ENCODE results near the gene SLC13A4. TPM values are rescaled to one million over a fixed set of nuclear protein-coding genes. Genes with fewer than 3 reads are reported as not detected.

SLC13A4 gene
- total and polyA plus RNA-seq, 2 donors (not counting 1 experiment from before 2014, with no cell fraction given): 0.32 to 0.50 TPM

DNA sequence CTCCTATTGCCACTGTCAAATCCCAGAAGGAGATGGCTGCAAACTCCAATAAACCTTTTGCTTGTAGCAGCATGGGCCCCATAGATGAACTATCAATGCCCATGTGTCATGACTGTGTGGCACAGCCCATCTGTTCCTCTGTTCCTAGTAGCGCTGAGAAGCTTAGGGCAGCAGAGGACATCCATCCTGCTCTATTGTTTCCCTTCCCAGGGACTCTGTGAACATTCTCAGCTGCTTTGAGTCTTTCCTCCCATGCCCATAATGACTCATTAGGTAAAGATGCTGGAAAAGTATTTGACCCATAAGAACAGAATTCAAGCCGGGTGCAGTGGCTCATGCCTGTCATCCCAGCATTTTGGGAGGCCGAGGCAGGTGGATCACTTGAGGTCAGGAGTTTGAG, 37.4 kb downstream of the SLC13A4 start:
- no peak overlapping the region for H2AFZ ChIP-seq (ENCODE audit: low read length)
- no peak overlapping the region for H3K9ac ChIP-seq (ENCODE audit: insufficient read depth, low read length)
- H3K9me3 ChIP-seq (ENCODE audit: control insufficient read depth, insufficient read depth, low read depth, low read length): no peaks in the 10 kb centered on the region
- H3K4me1 ChIP-seq (ENCODE audit: control insufficient read depth, extremely low read depth, insufficient read depth, low read length): peaks cover 4% of the 10 kb centered on the region
- H3K4me2 ChIP-seq (ENCODE audit: extremely low read depth, insufficient read depth, low read length): no peak overlapping the region
- no peak for TF ChIP-seq EZH2 (IDR thresholded peaks at IDR 0.05; ENCODE audit: low read length, missing control alignments)
- no peaks in the 10 kb centered on the region for H4K20me1 ChIP-seq (ENCODE audit: control insufficient read depth, extremely low read depth, insufficient read depth, low read length)
- peak; percentile 25 to 88 for DNase-seq (ENCODE audit: low read depth in 2 of 2)
- H3K4me3 ChIP-seq (replicated peaks in 1 of 4; ENCODE audit: control extremely low read depth in 1 of 4, insufficient read depth in 1 of 4, low read depth in 3 of 4, low read length in 4 of 4): no peak overlapping the region
- no peak overlapping the region for H3K27ac ChIP-seq (ENCODE audit: insufficient read depth, low read length)
- H3K36me3 ChIP-seq (ENCODE audit: control insufficient read depth, insufficient read depth, low read length): peaks cover 1% of the 10 kb centered on the region
- no peaks in the 10 kb centered on the region for H3K79me2 ChIP-seq (ENCODE audit: control insufficient read depth, insufficient read depth, low read length)
- H3K27me3 ChIP-seq (ENCODE audit: control insufficient read depth, insufficient read depth, low read length): no peaks in the 10 kb centered on the region

DNA sequence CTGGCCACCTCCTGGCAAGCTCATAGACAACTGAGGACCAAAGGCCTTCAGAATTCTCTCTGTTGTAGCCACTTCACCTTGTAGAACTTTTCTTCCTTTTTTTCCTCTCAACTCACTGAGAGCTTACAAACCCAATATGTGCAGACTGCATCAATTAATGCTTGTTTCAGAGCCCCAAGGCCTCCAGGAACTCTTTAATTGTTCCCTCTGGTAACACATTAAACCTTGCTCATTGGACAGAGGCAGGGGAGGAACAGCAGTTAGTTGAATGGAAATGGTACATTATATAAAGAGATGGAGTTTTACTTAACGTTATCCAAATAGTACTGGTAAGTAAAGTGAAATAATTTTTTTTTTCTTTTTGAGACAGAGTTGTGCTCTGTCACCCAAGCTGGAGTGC, 40.5 kb downstream of the SLC13A4 start:
- Histone ChIP-seq H2AFZ (ENCODE audit: low read length) (no peak overlapping the region), H3K79me2 (ENCODE audit: control insufficient read depth, insufficient read depth, low read length) (peaks cover 3% of the 10 kb centered on the region), H3K4me1 (ENCODE audit: control insufficient read depth, extremely low read depth, insufficient read depth, low read length) (peaks cover 17% of the 10 kb centered on the region), H3K9me3 (ENCODE audit: control insufficient read depth, insufficient read depth, low read depth, low read length) (no peaks in the 10 kb centered on the region), H3K27me3 (ENCODE audit: control insufficient read depth, insufficient read depth, low read length) (no peaks in the 10 kb centered on the region), H3K27ac (ENCODE audit: insufficient read depth, low read length) (no peak overlapping the region), H3K4me3 (replicated peaks in 1 of 4; ENCODE audit: control extremely low read depth in 1 of 4, insufficient read depth in 1 of 4, low read depth in 3 of 4, low read length in 4 of 4) (no peak overlapping the region), H3K36me3 (ENCODE audit: control insufficient read depth, insufficient read depth, low read length) (peaks cover 5% of the 10 kb centered on the region), H3K9ac (ENCODE audit: insufficient read depth, low read length) (no peak overlapping the region), H3K4me2 (ENCODE audit: extremely low read depth, insufficient read depth, low read length) (no peak overlapping the region), H4K20me1 (ENCODE audit: control insufficient read depth, extremely low read depth, insufficient read depth, low read length) (no peaks in the 10 kb centered on the region)
- TF ChIP-seq, protein P1, sequence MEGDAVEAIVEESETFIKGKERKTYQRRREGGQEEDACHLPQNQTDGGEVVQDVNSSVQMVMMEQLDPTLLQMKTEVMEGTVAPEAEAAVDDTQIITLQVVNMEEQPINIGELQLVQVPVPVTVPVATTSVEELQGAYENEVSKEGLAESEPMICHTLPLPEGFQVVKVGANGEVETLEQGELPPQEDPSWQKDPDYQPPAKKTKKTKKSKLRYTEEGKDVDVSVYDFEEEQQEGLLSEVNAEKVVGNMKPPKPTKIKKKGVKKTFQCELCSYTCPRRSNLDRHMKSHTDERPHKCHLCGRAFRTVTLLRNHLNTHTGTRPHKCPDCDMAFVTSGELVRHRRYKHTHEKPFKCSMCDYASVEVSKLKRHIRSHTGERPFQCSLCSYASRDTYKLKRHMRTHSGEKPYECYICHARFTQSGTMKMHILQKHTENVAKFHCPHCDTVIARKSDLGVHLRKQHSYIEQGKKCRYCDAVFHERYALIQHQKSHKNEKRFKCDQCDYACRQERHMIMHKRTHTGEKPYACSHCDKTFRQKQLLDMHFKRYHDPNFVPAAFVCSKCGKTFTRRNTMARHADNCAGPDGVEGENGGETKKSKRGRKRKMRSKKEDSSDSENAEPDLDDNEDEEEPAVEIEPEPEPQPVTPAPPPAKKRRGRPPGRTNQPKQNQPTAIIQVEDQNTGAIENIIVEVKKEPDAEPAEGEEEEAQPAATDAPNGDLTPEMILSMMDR (conservative IDR thresholded peaks at IDR 0.05 in 1 of 2, IDR thresholded peaks at IDR 0.05 in 1 of 2; ENCODE audit: low read depth in 1 of 2, low read length in 2 of 2): no peak
- TF ChIP-seq EZH2 (IDR thresholded peaks at IDR 0.05; ENCODE audit: low read length, missing control alignments): no peak
- no peak for DNase-seq (ENCODE audit: low read depth in 2 of 2)

DNA sequence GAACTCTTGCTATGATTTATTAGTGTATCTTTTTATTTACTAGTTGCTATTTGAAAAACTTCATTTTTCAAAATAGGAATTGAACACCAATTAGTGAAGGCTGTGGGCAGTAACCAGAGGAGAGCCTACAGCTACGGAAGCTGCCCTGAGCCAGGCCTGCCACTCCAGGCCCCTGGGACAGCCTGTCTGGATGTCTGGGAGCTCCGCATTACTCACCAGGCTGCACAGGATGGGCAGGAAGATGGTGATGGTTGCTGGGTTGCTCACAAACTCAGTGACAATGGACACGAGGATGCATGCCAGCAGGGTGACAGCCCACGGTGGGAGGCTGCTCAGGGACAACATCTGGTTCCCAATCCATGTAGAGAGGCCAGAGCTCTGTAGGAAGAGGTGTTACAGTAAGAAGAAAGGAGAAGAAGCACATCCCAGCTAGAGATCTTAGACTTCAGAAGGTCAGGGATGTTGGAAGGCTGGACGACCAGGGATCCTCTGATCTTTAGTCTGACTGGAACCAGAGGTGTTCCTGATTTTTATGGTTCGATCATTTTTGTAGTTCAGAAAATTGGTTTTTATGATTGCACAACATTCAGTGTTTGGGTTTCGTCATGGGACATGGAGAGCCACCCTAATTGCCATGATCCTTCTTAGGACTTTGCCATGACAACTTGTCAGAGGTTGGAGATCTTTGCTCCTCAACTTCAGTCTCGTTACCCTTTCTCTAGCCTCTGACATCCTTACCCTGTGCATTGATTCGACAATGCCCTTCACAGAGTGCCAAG, 42.5 kb downstream of the SLC13A4 start:
- Histone ChIP-seq H3K36me3 (ENCODE audit: control insufficient read depth, insufficient read depth, low read length) (peaks cover 10% of the 10 kb centered on the region), H3K4me3 (replicated peaks in 1 of 4; ENCODE audit: control extremely low read depth in 1 of 4, insufficient read depth in 1 of 4, low read depth in 3 of 4, low read length in 4 of 4) (no peak overlapping the region), H3K27me3 (ENCODE audit: control insufficient read depth, insufficient read depth, low read length) (no peaks in the 10 kb centered on the region), H3K4me1 (ENCODE audit: control insufficient read depth, extremely low read depth, insufficient read depth, low read length) (peaks cover 16% of the 10 kb centered on the region), H4K20me1 (ENCODE audit: control insufficient read depth, extremely low read depth, insufficient read depth, low read length) (no peaks in the 10 kb centered on the region), H3K27ac (ENCODE audit: insufficient read depth, low read length) (no peak overlapping the region), H2AFZ (ENCODE audit: low read length) (no peak overlapping the region), H3K79me2 (ENCODE audit: control insufficient read depth, insufficient read depth, low read length) (peaks cover 5% of the 10 kb centered on the region), H3K9me3 (ENCODE audit: control insufficient read depth, insufficient read depth, low read depth, low read length) (no peaks in the 10 kb centered on the region), H3K4me2 (ENCODE audit: extremely low read depth, insufficient read depth, low read length) (no peak overlapping the region), H3K9ac (ENCODE audit: insufficient read depth, low read length) (no peak overlapping the region)
- TF ChIP-seq EZH2 (IDR thresholded peaks at IDR 0.05; ENCODE audit: low read length, missing control alignments): no peak
- TF ChIP-seq, protein P1 (conservative IDR thresholded peaks at IDR 0.05 in 1 of 2, IDR thresholded peaks at IDR 0.05 in 1 of 2; ENCODE audit: low read depth in 1 of 2, low read length in 2 of 2): no peak
- peak in 1 of 2 donors; percentile 49 for DNase-seq (ENCODE audit: low read depth in 2 of 2)

Measured in fibroblast of lung (primary cell).